Type B pancreatic cell (in vitro differentiated cells): ENCODE measurements around the gene STPG1. TPM values are rescaled to one million over a fixed set of nuclear protein-coding genes. Genes with fewer than 3 reads are reported as not detected.
A peak's percentile ranks its signal among the peaks of the same experiment; 100 is the strongest.

Experiments
- DNase-seq: peaks from one replicate; pipeline ENCODE4 v3.0.0; 2021; ENCODE audit warnings: mixed read lengths; ENCODE audit not compliant: unreplicated experiment; ENCODE audit errors: extremely low spot score
- H3K27ac Mint-ChIP-seq: 2 replicates; pipeline ENCODE4 v1.8.0; 2021; ENCODE audit warnings: mild to moderate bottlenecking, mixed read lengths
- H3K27me3 Mint-ChIP-seq: 2 replicates; pipeline ENCODE4 v1.8.0; 2021; ENCODE audit warnings: mixed read lengths
- H3K36me3 Mint-ChIP-seq: 2 replicates; pipeline ENCODE4 v1.8.0; 2021; ENCODE audit warnings: mixed read lengths
- H3K4me1 Mint-ChIP-seq: one replicate; pipeline ENCODE4 v1.8.0; 2021; ENCODE audit warnings: mixed read lengths; ENCODE audit not compliant: unreplicated experiment
- H3K4me3 Mint-ChIP-seq: 2 replicates; pipeline ENCODE4 v1.8.0; 2021; ENCODE audit warnings: mild to moderate bottlenecking, mixed read lengths
- H3K9me3 Mint-ChIP-seq: 2 replicates; pipeline ENCODE4 v1.8.0; 2021; ENCODE audit warnings: mixed read lengths
- CTCF ChIP-seq: fragments of 200-600 bp; sonication (generic); conservative IDR thresholded peaks from 2 replicates; pipeline ENCODE4 v1.5.0; 2021; ENCODE audit warnings: antibody characterized with exemption, mild to moderate bottlenecking
- total RNA-seq: library from RNA; stranded (reverse); gene quantifications from 2 replicates; pipeline ENCODE4 v1.2.1, GENCODE V29; 2021; ENCODE audit warnings: low replicate concordance

Gene STPG1
- total RNA-seq, 1 donor from 2014 or later = 8.7 TPM

- no peak for DNase-seq
- Mint-ChIP-seq H3K27me3 (no peaks in the 10 kb centered on the region), H3K9me3 (no peaks in the 10 kb centered on the region), H3K4me1 (peaks cover 38% of the 10 kb centered on the region), H3K27ac (peak overlapping the region; percentile 92), H3K36me3 (peaks cover 4% of the 10 kb centered on the region), H3K4me3 (peak overlapping the region; percentile 97)
- no peak for TF ChIP-seq CTCF
Measured at GRCh38 chr1:24414775-24415333, 1.3 kb upstream of the STPG1 start.

GRCh38 chr1:24412408-24412807 is 1.2 kb downstream of the STPG1 start:
- Mint-ChIP-seq H3K27me3 (no peaks in the 10 kb centered on the region), H3K9me3 (no peaks in the 10 kb centered on the region), H3K27ac (no peak overlapping the region), H3K4me1 (peaks cover 26% of the 10 kb centered on the region), H3K36me3 (no peaks in the 10 kb centered on the region), H3K4me3 (peak overlapping the region; percentile 34)
- no peak for TF ChIP-seq CTCF
- DNase-seq = no peak

- H3K9me3 Mint-ChIP-seq = no peaks in the 10 kb centered on the region
- peaks cover 24% of the 10 kb centered on the region for H3K4me1 Mint-ChIP-seq
- no peaks in the 10 kb centered on the region for H3K36me3 Mint-ChIP-seq
- DNase-seq = no peak
- H3K27ac Mint-ChIP-seq = no peak overlapping the region
- no peaks in the 10 kb centered on the region for H3K27me3 Mint-ChIP-seq
- H3K4me3 Mint-ChIP-seq = peak overlapping the region; percentile 34
- TF ChIP-seq CTCF = no peak
Measured at GRCh38 chr1:24411963-24412362, 1.6 kb downstream of the STPG1 start.

- H3K4me3 Mint-ChIP-seq = no peak overlapping the region
- H3K27ac Mint-ChIP-seq = no peak overlapping the region
- no peaks in the 10 kb centered on the region for H3K27me3 Mint-ChIP-seq
- H3K9me3 Mint-ChIP-seq = no peaks in the 10 kb centered on the region
- no peaks in the 10 kb centered on the region for H3K36me3 Mint-ChIP-seq
- H3K4me1 Mint-ChIP-seq = peaks cover 12% of the 10 kb centered on the region
- DNase-seq = no peak
- no peak for TF ChIP-seq CTCF
Measured at GRCh38 chr1:24410750-24411149, 2.8 kb downstream of the STPG1 start.

- H3K27me3 Mint-ChIP-seq = no peaks in the 10 kb centered on the region
Measured at GRCh38 chr1:24409535-24409934, 4.0 kb downstream of the STPG1 start.

More at GRCh38 chr1:24409535-24409934, 4.0 kb downstream of the STPG1 start:
- H3K4me3 Mint-ChIP-seq = no peak overlapping the region
- H3K36me3 Mint-ChIP-seq = no peaks in the 10 kb centered on the region
- no peaks in the 10 kb centered on the region for H3K9me3 Mint-ChIP-seq
- peaks cover 6% of the 10 kb centered on the region for H3K4me1 Mint-ChIP-seq
- H3K27ac Mint-ChIP-seq = no peak overlapping the region
- no peak for TF ChIP-seq CTCF
- DNase-seq = no peak
